ENCODE data around the gene DNAJC2. TPM values are rescaled to one million over a fixed set of nuclear protein-coding genes. Genes with fewer than 3 reads are reported as not detected.

Gene DNAJC2
- 9.5 and 10.6 TPM in 2 replicates for total RNA-seq

GRCh38 chr7:103344453-103345149, at the start of gene DNAJC2:
Gene DNAJC2 (minus strand): TSS chr7:103344767. CDS start chr7:103344622, 145 bp downstream.

DNA sequence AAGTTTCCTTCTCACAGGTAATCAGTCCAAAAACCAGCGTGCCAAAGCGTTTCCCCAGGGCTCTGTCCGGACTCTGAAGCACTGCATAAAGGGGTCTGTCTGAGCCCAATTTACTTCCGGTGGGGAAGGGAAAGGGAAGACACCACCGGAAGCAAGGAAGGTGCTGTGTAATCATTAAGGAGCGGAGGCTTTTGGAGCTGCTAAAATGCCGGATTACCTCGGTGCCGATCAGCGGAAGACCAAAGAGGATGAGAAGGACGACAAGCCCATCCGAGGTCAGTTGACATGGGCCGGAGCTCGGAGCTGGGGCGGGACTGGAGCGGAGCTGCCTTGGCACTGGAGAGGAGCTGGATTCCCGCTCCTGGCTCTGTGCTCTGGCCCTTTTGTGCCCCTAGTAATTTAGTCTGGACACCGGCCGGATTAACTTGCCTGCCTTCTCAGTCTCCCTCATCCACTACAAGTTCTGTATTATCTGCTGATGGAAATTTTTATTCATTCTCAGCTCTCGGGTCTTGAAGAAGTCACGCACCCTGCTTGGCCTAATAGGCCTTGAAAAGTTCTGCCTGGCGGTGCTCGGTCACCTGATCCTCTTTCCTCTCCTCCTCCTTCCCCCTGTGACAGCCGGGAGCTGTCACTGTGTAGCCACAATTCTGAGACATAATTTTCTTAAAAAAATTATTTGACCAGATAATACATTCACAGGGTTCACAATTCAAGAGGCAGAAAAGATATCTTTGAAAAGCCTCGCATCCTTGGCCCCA, 3.1 kb upstream of the DNAJC2 start, which contains the start of gene PSMC2:
Gene PSMC2 (plus strand): TSS at position 137 of the 761 bp plus-strand sequence. CDS start 69 bp downstream, at position 206.

GRCh38 chr7:103296901-103297836, 47.4 kb downstream of the DNAJC2 start, which contains the start of gene PMPCB:
Gene PMPCB (plus strand): TSS chr7:103297435. CDS start chr7:103297460, 25 bp downstream.

Other genes starting within 250 kb of the DNAJC2 start
- gene NAPEPLD, start 195.7 kb downstream of the DNAJC2 start, total RNA-seq = 1.2 and 1.3 TPM in 2 replicates
- gene PMPCB, start 47.3 kb downstream of the DNAJC2 start, total RNA-seq = 47.7 and 53.2 TPM in 2 replicates
- 143 and 169 TPM in 2 replicates for gene PSMC2, start 2.9 kb upstream of the DNAJC2 start, total RNA-seq
- gene SLC26A5, start 101.4 kb upstream of the DNAJC2 start, total RNA-seq = not detected in 2 replicates